GM10266 (cell line): ENCODE measurements around the gene NPAS3.

Source experiments
- DNase-seq: peaks from one replicate; pipeline ENCODE4 v3.0.0; 2012; ENCODE audit errors: extremely low spot score
- TF ChIP-seq, protein P1 (sequence below): IDR thresholded peaks from 2 replicates; pipeline ENCODE4 v1.5.1; 2012; ENCODE audit warnings: mild to moderate bottlenecking, low read depth; ENCODE audit not compliant: control insufficient read depth, insufficient read depth; ENCODE audit errors: missing control alignments

Gene NPAS3

GRCh38 chr14:33376510-33376909 lies 437.8 kb downstream of the NPAS3 start:
- DNase-seq = no peak
- TF ChIP-seq, protein P1, sequence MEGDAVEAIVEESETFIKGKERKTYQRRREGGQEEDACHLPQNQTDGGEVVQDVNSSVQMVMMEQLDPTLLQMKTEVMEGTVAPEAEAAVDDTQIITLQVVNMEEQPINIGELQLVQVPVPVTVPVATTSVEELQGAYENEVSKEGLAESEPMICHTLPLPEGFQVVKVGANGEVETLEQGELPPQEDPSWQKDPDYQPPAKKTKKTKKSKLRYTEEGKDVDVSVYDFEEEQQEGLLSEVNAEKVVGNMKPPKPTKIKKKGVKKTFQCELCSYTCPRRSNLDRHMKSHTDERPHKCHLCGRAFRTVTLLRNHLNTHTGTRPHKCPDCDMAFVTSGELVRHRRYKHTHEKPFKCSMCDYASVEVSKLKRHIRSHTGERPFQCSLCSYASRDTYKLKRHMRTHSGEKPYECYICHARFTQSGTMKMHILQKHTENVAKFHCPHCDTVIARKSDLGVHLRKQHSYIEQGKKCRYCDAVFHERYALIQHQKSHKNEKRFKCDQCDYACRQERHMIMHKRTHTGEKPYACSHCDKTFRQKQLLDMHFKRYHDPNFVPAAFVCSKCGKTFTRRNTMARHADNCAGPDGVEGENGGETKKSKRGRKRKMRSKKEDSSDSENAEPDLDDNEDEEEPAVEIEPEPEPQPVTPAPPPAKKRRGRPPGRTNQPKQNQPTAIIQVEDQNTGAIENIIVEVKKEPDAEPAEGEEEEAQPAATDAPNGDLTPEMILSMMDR = no peak

DNA sequence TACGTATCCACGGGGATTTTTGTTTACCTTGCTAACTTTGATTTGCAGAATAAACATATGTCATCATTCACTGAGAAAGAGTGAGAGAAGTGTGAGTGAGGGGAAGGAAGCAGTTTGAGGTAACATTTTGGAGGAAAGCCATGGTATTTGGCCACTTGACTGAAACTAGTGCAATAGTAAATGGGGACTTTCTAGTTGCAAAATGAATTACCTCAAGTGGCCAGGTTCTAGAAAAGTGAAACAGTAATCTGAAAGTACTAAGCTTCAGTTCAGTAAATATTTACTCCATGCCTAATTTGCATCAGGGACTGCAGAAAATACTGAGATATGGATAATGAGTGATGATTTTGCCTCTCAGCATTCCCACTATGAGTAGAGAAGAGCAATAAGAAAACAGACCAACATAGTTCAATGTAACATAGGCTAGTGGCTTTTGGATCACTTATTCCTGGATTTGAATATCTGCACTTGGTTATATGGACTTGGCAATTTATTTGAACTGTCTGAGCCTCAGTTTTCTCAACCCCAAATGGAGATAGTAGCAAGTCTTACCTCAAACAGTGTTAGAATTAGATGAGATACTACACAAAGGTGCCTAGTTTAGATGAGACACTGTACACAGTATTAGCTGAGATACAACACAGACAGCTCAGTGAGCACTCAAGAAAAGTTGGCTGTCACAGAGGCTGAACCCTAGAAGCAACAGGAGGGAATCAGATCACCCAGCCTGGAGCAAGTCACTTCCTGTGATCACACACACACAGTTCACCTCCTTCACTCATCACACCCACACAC lies 439.1 kb downstream of the NPAS3 start:
- DNase-seq = no peak

GRCh38 chr14:33381717-33382116 lies 443.0 kb downstream of the NPAS3 start:
- TF ChIP-seq, protein P1 = no peak
- no peak for DNase-seq

More for the DNA sequence above, 439.1 kb downstream of the NPAS3 start:
- TF ChIP-seq, protein P1 = no peak

- no peak for DNase-seq
- TF ChIP-seq, protein P1 = no peak
Measured at GRCh38 chr14:33386140-33386539, 447.5 kb downstream of the NPAS3 start.

- TF ChIP-seq, protein P1 = no peak
Measured at GRCh38 chr14:33386781-33387180, 448.1 kb downstream of the NPAS3 start.

GRCh38 chr14:33390335-33390734 lies 451.7 kb downstream of the NPAS3 start:
- DNase-seq = no peak
- TF ChIP-seq, protein P1 = no peak

More at GRCh38 chr14:33386781-33387180, 448.1 kb downstream of the NPAS3 start:
- no peak for DNase-seq

DNA sequence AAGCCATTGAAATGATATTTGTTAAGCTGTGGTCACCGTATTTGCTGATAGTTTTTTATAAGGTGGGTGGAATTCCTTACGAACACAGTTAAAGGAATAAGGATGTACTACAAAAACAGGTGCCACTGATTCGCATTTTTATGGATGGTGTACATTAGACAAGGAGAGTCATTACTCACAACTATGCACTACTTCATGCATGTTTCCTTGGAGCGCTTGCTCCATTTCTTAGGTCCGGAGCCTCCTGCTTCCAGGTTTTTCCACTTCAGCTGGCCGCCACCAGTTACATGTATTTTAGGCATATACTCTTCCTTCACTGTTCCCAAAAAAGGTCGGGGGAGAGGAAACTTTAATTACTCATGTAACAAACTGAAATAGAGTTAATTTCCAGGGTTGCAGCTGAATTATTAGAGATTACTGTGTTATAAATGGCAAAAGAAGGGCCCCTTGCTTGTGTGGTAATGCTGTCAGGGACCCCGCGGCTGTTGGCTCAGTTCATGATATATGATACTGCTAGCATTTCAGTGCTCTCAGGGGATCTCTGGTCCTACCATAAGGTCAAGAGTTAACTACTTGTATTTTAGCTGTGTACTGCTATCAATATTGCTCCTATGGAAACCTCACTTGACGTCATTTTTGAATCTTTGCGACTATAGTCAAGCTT lies 454.7 kb downstream of the NPAS3 start:
- TF ChIP-seq, protein P1 = no peak
- DNase-seq = no peak
